ENCODE measurements around the gene RASL11A.

- TF ChIP-seq JUND (IDR thresholded peaks at IDR 0.05; ENCODE audit: low read length) (no peak), TCF12 (IDR thresholded peaks at IDR 0.05; ENCODE audit: low read depth, low read length) (no peak), RFX5 (IDR thresholded peaks at IDR 0.05; ENCODE audit: borderline replicate concordance, low read depth, low read length) (no peak), KDM1A (IDR thresholded peaks at IDR 0.05; ENCODE audit: borderline replicate concordance, low read length) (no peak)
- TF ChIP-seq, protein P1, sequence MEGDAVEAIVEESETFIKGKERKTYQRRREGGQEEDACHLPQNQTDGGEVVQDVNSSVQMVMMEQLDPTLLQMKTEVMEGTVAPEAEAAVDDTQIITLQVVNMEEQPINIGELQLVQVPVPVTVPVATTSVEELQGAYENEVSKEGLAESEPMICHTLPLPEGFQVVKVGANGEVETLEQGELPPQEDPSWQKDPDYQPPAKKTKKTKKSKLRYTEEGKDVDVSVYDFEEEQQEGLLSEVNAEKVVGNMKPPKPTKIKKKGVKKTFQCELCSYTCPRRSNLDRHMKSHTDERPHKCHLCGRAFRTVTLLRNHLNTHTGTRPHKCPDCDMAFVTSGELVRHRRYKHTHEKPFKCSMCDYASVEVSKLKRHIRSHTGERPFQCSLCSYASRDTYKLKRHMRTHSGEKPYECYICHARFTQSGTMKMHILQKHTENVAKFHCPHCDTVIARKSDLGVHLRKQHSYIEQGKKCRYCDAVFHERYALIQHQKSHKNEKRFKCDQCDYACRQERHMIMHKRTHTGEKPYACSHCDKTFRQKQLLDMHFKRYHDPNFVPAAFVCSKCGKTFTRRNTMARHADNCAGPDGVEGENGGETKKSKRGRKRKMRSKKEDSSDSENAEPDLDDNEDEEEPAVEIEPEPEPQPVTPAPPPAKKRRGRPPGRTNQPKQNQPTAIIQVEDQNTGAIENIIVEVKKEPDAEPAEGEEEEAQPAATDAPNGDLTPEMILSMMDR (IDR thresholded peaks at IDR 0.05; ENCODE audit: control extremely low read depth in 1 of 3, insufficient read depth in 1 of 3, low read depth in 1 of 3, low read length in 3 of 3): no peak
Observed at GRCh38 chr13:27226991-27227390, 43.6 kb upstream of the RASL11A start.

Data from H1 (cell line).